Measurements from ENCODE around the gene MAGEA11. TPM values are rescaled to one million over a fixed set of nuclear protein-coding genes. Genes with fewer than 3 reads are reported as not detected.

Gene MAGEA11
- total and polyA plus RNA-seq, 9 of the 15 experiments (the other 6 are each of a cell fraction or from before 2014, with no cell fraction given), result 0.04 to 0.18 TPM; not detected in 7

DNA sequence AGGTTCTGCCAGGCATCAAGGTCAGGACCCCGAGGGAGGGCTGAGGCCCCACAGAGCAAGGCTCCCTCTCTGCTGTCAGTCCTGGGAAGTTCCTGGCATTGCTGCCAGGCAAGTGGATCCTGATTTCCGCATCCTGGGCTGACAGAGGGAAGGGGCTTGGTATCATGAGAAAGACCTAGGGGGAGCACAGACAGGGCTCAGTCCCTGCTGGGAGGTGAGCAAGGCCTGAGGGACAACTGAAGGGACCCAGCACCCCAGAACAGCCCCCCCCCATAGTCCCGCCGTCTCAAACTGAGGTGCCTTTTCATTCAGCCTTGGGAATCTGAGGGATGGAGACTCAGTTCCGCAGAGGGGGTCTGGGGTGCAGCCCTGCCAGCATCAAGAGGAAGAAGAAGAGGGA, 971 bp downstream of the MAGEA11 start:
- in situ Hi-C loops (cut with MboI) (no loop called here), intact Hi-C loops (cut with micrococcal nuclease) (no loop called here)
- no TSS peak for BruUV-seq (replicated peaks)
- CTCF ChIA-PET (ENCODE audit: low intra/inter-chr PET ratio), result no interaction called here
- Histone ChIP-seq H3K4me2 (ENCODE audit: insufficient read depth, low read length) (no peak overlapping the region), H4K20me1 (replicated peaks; ENCODE audit: control insufficient read depth, insufficient read depth, low read length) (no peaks in the 10 kb centered on the region), H3K9ac (ENCODE audit: insufficient read depth in 1 of 2, low read depth in 2 of 2, low read length in 2 of 2) (no peak overlapping the region), H3K27ac (ENCODE audit: extremely low read depth, low read depth, low read length) (no peak overlapping the region), H3K36me3 (ENCODE audit: control insufficient read depth, insufficient read depth, low read length) (no peaks in the 10 kb centered on the region), H3K79me2 (ENCODE audit: control insufficient read depth, insufficient read depth, low read length) (no peaks in the 10 kb centered on the region), H2AFZ (ENCODE audit: low read depth, low read length) (no peak overlapping the region), H3K9me1 (ENCODE audit: control insufficient read depth, insufficient read depth, low read length) (no peaks in the 10 kb centered on the region), H3K9me3 (replicated peaks; ENCODE audit: control insufficient read depth, insufficient read depth, low read depth, low read length) (no peaks in the 10 kb centered on the region), H3K4me3 (no peak overlapping the region), H3K4me1 (replicated peaks in 1 of 2; ENCODE audit: control insufficient read depth in 2 of 2, insufficient read depth in 2 of 2, low read length in 2 of 2) (no peaks in the 10 kb centered on the region), H3K27me3 (ENCODE audit: control insufficient read depth in 2 of 2, insufficient read depth in 2 of 2, low read length in 2 of 2) (peaks cover 0 to 5% of the 10 kb centered on the region in 2 experiments; a peak in 1 of 5 replicates)
- ATAC-seq (no peak), DNase-seq (ENCODE audit: extremely low read depth in 1 of 4, low spot score in 3 of 4) (no peak), FAIRE-seq (no peak)
- POLR2A ChIA-PET, result no interaction called here
- TF ChIP-seq ATF3 (IDR thresholded peaks at IDR 0.05) (no peak), ATF3 (CRISPR knock-in tag; conservative IDR thresholded peaks at IDR 0.05) (no peak), GTF2B (IDR thresholded peaks at IDR 0.05; ENCODE audit: extremely low read depth, insufficient read length) (no peak), SMARCB1 (IDR thresholded peaks at IDR 0.05; ENCODE audit: insufficient read length, low read depth) (no peak), DPF2 (IDR thresholded peaks at IDR 0.05) (no peak), GATAD2A (IDR thresholded peaks at IDR 0.05) (no peak), STAT6 (CRISPR knock-in tag; IDR thresholded peaks at IDR 0.05) (no peak)
- WGBS (ENCODE audit: insufficient coverage, low coverage, missing lambda C conversion rate), result 0% methylated on average over 4 of the region's 5 CpGs

All from K562 (cell line).